GM23338 (cell line): ENCODE measurements around the gene P2RY12.

Experiments
- CREB1 ChIP-seq: fragments of 250-450 bp; sonication (Bioruptor Pico); IDR thresholded peaks from 2 replicates; pipeline ENCODE4 v1.5.0; 2020; ENCODE audit warnings: low read depth, mild to moderate bottlenecking, moderate library complexity
- CTCF ChIP-seq, 2 experiments: fragments of 200-600 bp in 1 of 2; sonication (generic) in 1 of 2; conservative IDR thresholded peaks; 2 replicates each; pipeline versions ENCODE4 v1.5.1 to v1.6.1; 2016 to 2017; ENCODE audit warnings: antibody characterized with exemption in 2 of 2, low read depth in 2 of 2, mild to moderate bottlenecking in 2 of 2, moderate library complexity in 1 of 2
- ETS1 ChIP-seq: IDR thresholded peaks from 2 replicates; pipeline ENCODE4 v1.6.1; 2016; ENCODE audit warnings: antibody characterized with exemption
- EZH2 ChIP-seq: fragments of 200-600 bp; sonication (generic); IDR thresholded peaks from one replicate; pipeline ENCODE4 v1.8.0; 2017; ENCODE audit warnings: antibody characterized with exemption, mild to moderate bottlenecking, low read depth; ENCODE audit not compliant: unreplicated experiment
- EZH2phosphoT487 ChIP-seq: fragments of 200-600 bp; sonication (generic); IDR thresholded peaks from one replicate; pipeline ENCODE4 v1.8.1; 2018; ENCODE audit warnings: antibody characterized with exemption; ENCODE audit not compliant: unreplicated experiment
- JUNB ChIP-seq: IDR thresholded peaks from one replicate; pipeline ENCODE4 v1.6.1; 2016; ENCODE audit warnings: antibody characterized with exemption; ENCODE audit not compliant: unreplicated experiment
- NANOG ChIP-seq: IDR thresholded peaks from 2 replicates; pipeline ENCODE4 v1.6.1; 2016; ENCODE audit warnings: antibody characterized with exemption, borderline replicate concordance
- POLR2AphosphoS5 ChIP-seq: IDR thresholded peaks from 2 replicates; pipeline ENCODE4 v1.6.1; 2016; ENCODE audit warnings: antibody characterized with exemption, low read depth
- REST ChIP-seq: IDR thresholded peaks from one replicate; pipeline ENCODE4 v1.6.1; 2018; ENCODE audit warnings: antibody characterized with exemption; ENCODE audit not compliant: unreplicated experiment
- STAT1 ChIP-seq: IDR thresholded peaks from one replicate; pipeline ENCODE4 v1.6.1; 2016; ENCODE audit warnings: antibody characterized with exemption; ENCODE audit not compliant: unreplicated experiment
- ZNF114 ChIP-seq: fragments of 250-450 bp; sonication (Bioruptor Pico); IDR thresholded peaks from 2 replicates; pipeline ENCODE4 v1.5.0; 2020; ENCODE audit warnings: mild to moderate bottlenecking, moderate library complexity
- ZNF331 ChIP-seq: fragments of 250-450 bp; sonication (Bioruptor Pico); IDR thresholded peaks from 2 replicates; pipeline ENCODE4 v1.5.0; 2020; ENCODE audit warnings: low read depth, mild to moderate bottlenecking, moderate library complexity

GRCh38 chr3:151312972-151313371 lies 71.6 kb downstream of the P2RY12 start:
- TF ChIP-seq CTCF (conservative IDR thresholded peaks at IDR 0.05; ENCODE audit: low read depth in 2 of 2) (no peak), EZH2 (no peak), REST (no peak), CREB1 (CRISPR knock-in tag) (no peak), POLR2AphosphoS5 (no peak), ETS1 (no peak), EZH2phosphoT487 (no peak), NANOG (0 out of 2 replicates have a peak, but pooled peaks have one; percentile 13), ZNF331 (CRISPR knock-in tag) (no peak), STAT1 (no peak), JUNB (no peak), ZNF114 (CRISPR knock-in tag) (no peak)
